Measurements from ENCODE around the gene ZIM2.

Gene ZIM2

GRCh38 chr19:56813531-56813930 is 27.0 kb downstream of the ZIM2 start:
- H3K27ac ChIP-seq (ENCODE audit: low read depth, low read length) = no peak overlapping the region
- H3K9me2 ChIP-seq (replicated peaks; ENCODE audit: insufficient read depth, low read length) = no peaks in the 10 kb centered on the region
- no peaks in the 10 kb centered on the region for H3F3A ChIP-seq (ENCODE audit: insufficient read depth)
- no peak overlapping the region for H3K4me3 ChIP-seq (ENCODE audit: insufficient read depth, low read length, poor library complexity, severe bottlenecking)
- no peak overlapping the region for H2AFZ ChIP-seq (ENCODE audit: low read depth, low read length, severe bottlenecking)
- H3K79me2 ChIP-seq (ENCODE audit: insufficient read depth, low read length) = no peaks in the 10 kb centered on the region
- no peak overlapping the region for H3K4me2 ChIP-seq (ENCODE audit: low read depth, low read length, poor library complexity, severe bottlenecking)
- H3K9ac ChIP-seq (ENCODE audit: low read length) = no peak overlapping the region
- H3K9me3 ChIP-seq (ENCODE audit: insufficient read depth, low read length) = no peaks in the 10 kb centered on the region
- H3K27me3 ChIP-seq (ENCODE audit: low read length) = no peaks in the 10 kb centered on the region
- H3K36me3 ChIP-seq (ENCODE audit: low read length) = no peaks in the 10 kb centered on the region
- TF ChIP-seq CTCF (IDR thresholded peaks at IDR 0.05; ENCODE audit: insufficient read depth, low read length, poor library complexity, severe bottlenecking) (no peak), EZH2phosphoT487 (conservative IDR thresholded peaks at IDR 0.05; ENCODE audit: low read length) (no peak)
- no peaks in the 10 kb centered on the region for H4K20me1 ChIP-seq (ENCODE audit: low read depth, low read length)

- no peak overlapping the region for H2AFZ ChIP-seq (ENCODE audit: low read depth, low read length, severe bottlenecking)
- H4K20me1 ChIP-seq (ENCODE audit: low read depth, low read length) = no peaks in the 10 kb centered on the region
- no peaks in the 10 kb centered on the region for H3K36me3 ChIP-seq (ENCODE audit: low read length)
- H3K4me2 ChIP-seq (ENCODE audit: low read depth, low read length, poor library complexity, severe bottlenecking) = no peak overlapping the region
- no peaks in the 10 kb centered on the region for H3K27me3 ChIP-seq (ENCODE audit: low read length)
- no peaks in the 10 kb centered on the region for H3K9me2 ChIP-seq (replicated peaks; ENCODE audit: insufficient read depth, low read length)
- H3K9ac ChIP-seq (ENCODE audit: low read length) = no peak overlapping the region
- H3K9me3 ChIP-seq (ENCODE audit: insufficient read depth, low read length) = no peaks in the 10 kb centered on the region
- no peak overlapping the region for H3K27ac ChIP-seq (ENCODE audit: low read depth, low read length)
- no peaks in the 10 kb centered on the region for H3K79me2 ChIP-seq (ENCODE audit: insufficient read depth, low read length)
- H3F3A ChIP-seq (ENCODE audit: insufficient read depth) = no peaks in the 10 kb centered on the region
- no peak overlapping the region for H3K4me3 ChIP-seq (ENCODE audit: insufficient read depth, low read length, poor library complexity, severe bottlenecking)
- TF ChIP-seq CTCF (IDR thresholded peaks at IDR 0.05; ENCODE audit: insufficient read depth, low read length, poor library complexity, severe bottlenecking) (no peak), EZH2phosphoT487 (conservative IDR thresholded peaks at IDR 0.05; ENCODE audit: low read length) (no peak)
These were observed 29.0 kb downstream of the ZIM2 start for GRCh38 chr19:56811480-56811879.

- H3K79me2 ChIP-seq (ENCODE audit: insufficient read depth, low read length) = no peaks in the 10 kb centered on the region
- TF ChIP-seq EZH2phosphoT487 (conservative IDR thresholded peaks at IDR 0.05; ENCODE audit: low read length) = no peak
- TF ChIP-seq CTCF (IDR thresholded peaks at IDR 0.05; ENCODE audit: insufficient read depth, low read length, poor library complexity, severe bottlenecking) = no peak
- no peaks in the 10 kb centered on the region for H3F3A ChIP-seq (ENCODE audit: insufficient read depth)
- no peaks in the 10 kb centered on the region for H4K20me1 ChIP-seq (ENCODE audit: low read depth, low read length)
- no peaks in the 10 kb centered on the region for H3K9me2 ChIP-seq (replicated peaks; ENCODE audit: insufficient read depth, low read length)
- H3K9me3 ChIP-seq (ENCODE audit: insufficient read depth, low read length) = no peaks in the 10 kb centered on the region
- no peaks in the 10 kb centered on the region for H3K27me3 ChIP-seq (ENCODE audit: low read length)
- H2AFZ ChIP-seq (ENCODE audit: low read depth, low read length, severe bottlenecking) = no peak overlapping the region
- H3K36me3 ChIP-seq (ENCODE audit: low read length) = no peaks in the 10 kb centered on the region
- no peak overlapping the region for H3K27ac ChIP-seq (ENCODE audit: low read depth, low read length)
- no peak overlapping the region for H3K4me3 ChIP-seq (ENCODE audit: insufficient read depth, low read length, poor library complexity, severe bottlenecking)
- H3K9ac ChIP-seq (ENCODE audit: low read length) = no peak overlapping the region
- no peak overlapping the region for H3K4me2 ChIP-seq (ENCODE audit: low read depth, low read length, poor library complexity, severe bottlenecking)
These were observed 30.3 kb downstream of the ZIM2 start for GRCh38 chr19:56810260-56810659.
